ENCODE measurements around the gene ADGRG7.

- no peak for TF ChIP-seq POLR2A (IDR thresholded peaks at IDR 0.05; ENCODE audit: low read depth)
- no peak for TF ChIP-seq EP300 (IDR thresholded peaks at IDR 0.05)
- TF ChIP-seq CTCF (IDR thresholded peaks at IDR 0.05): no peak
Measured at GRCh38 chr3:100640633-100641032, 31.2 kb downstream of the ADGRG7 start.
